Endothelial cell of umbilical vein (primary cell): Measurements from ENCODE around the gene LAMC1. TPM values are rescaled to one million over a fixed set of nuclear protein-coding genes. Genes with fewer than 3 reads are reported as not detected.

ENCODE experiments used
- BruUV-seq: library from RNA; stranded (reverse); fragments of 400-500 nt; replicated peaks from 2 replicates; lab custom pipeline; 2021; lab: Mats Ljungman, UMichigan
- CTCF ChIA-PET: fragments of 300-600, 350-600 bp; sonication (Branson Sonifier 250); formaldehyde crosslinking; loops from one replicate; lab custom pipeline; 2021; ENCODE audit warnings: antibody characterized with exemption, inconsistent platforms; lab: Charles Lee
- POLR2A ChIA-PET: fragments of 300-600, 350-600 bp; sonication (Branson Sonifier 250); formaldehyde crosslinking; loops from one replicate; lab custom pipeline; 2021; ENCODE audit warnings: antibody characterized with exemption, inconsistent platforms; lab: Charles Lee
- DNase-seq: peaks from one replicate; pipeline ENCODE4 v3.0.0-alpha.2; 2011; ENCODE audit warnings: low read depth, low spot score
- FAIRE-seq: peaks from 2 replicates; lab custom pipeline; 2011; peaks lifted over from hg19 to GRCh38; lab: Jason Lieb, UNC
- H2AFZ ChIP-seq: 2 replicates; pipeline ENCODE4 v1.6.0; 2012; ENCODE audit warnings: low read depth, low read length, control low read depth, inconsistent platforms
- H3K27ac ChIP-seq: 2 replicates; pipeline ENCODE4 v1.5.1; 2011; ENCODE audit warnings: low read depth, mild to moderate bottlenecking, control low read depth, low read length, moderate library complexity; ENCODE audit not compliant: insufficient read depth
- H3K27me3 ChIP-seq, 2 experiments: 2 replicates each; pipeline versions ENCODE4 v1.6.0 to v1.6.1; 2011; ENCODE audit warnings: low read length in 2 of 2, mixed read lengths in 1 of 2; ENCODE audit not compliant: control insufficient read depth in 2 of 2, insufficient read depth in 2 of 2
- H3K36me3 ChIP-seq, 2 experiments: 2 replicates in 1 of 2; 3 replicates in 1 of 2; pipeline ENCODE4 v1.5.1; 2011; ENCODE audit warnings: low read length in 2 of 2, mild to moderate bottlenecking in 1 of 2, moderate library complexity in 1 of 2; ENCODE audit not compliant: control insufficient read depth in 2 of 2, insufficient read depth in 2 of 2; ENCODE audit errors: extremely low read depth in 1 of 2
- H3K4me1 ChIP-seq: 3 replicates; pipeline ENCODE4 v1.5.1; 2011; ENCODE audit warnings: mild to moderate bottlenecking, low read length; ENCODE audit not compliant: control insufficient read depth, insufficient read depth; ENCODE audit errors: extremely low read depth
- H3K4me2 ChIP-seq: 2 replicates; pipeline ENCODE4 v1.6.1; 2011; ENCODE audit warnings: low read length, control low read depth, mixed read lengths; ENCODE audit not compliant: insufficient read depth
- H3K4me3 ChIP-seq, 3 experiments: fragments of 200-600 bp in 1 of 3; sonication (generic), shearing (Covaris generic) in 1 of 3; replicated peaks in 1 of 3; 2 replicates each; pipeline ENCODE4 v1.5.1; 2011 to 2016; ENCODE audit warnings: control low read depth in 3 of 3, low read length in 3 of 3, mild to moderate bottlenecking in 2 of 3, inconsistent platforms in 1 of 3, low read depth in 1 of 3, moderate library complexity in 1 of 3; ENCODE audit not compliant: insufficient read depth in 1 of 3
- H3K79me2 ChIP-seq: 2 replicates; pipeline ENCODE4 v1.6.0; 2012; ENCODE audit warnings: low read length, inconsistent platforms; ENCODE audit not compliant: control insufficient read depth, insufficient read depth
- H3K9ac ChIP-seq: replicated peaks from 2 replicates; pipeline ENCODE3; 2011; ENCODE audit warnings: low read length, control low read depth; ENCODE audit not compliant: insufficient read depth; ENCODE audit errors: extremely low read depth
- H3K9me1 ChIP-seq: replicated peaks from 3 replicates; pipeline ENCODE4 v1.6.0; 2011; ENCODE audit warnings: mild to moderate bottlenecking, low read length; ENCODE audit not compliant: control insufficient read depth, insufficient read depth; ENCODE audit errors: extremely low read depth
- H3K9me3 ChIP-seq: replicated peaks from 2 replicates; pipeline ENCODE4 v1.5.1; 2012; ENCODE audit warnings: low read length, inconsistent platforms; ENCODE audit not compliant: control insufficient read depth, insufficient read depth
- H4K20me1 ChIP-seq: replicated peaks from 2 replicates; pipeline ENCODE3; 2011; ENCODE audit warnings: mild to moderate bottlenecking, low read length; ENCODE audit not compliant: control insufficient read depth, insufficient read depth; ENCODE audit errors: extremely low read depth
- EZH2 ChIP-seq: IDR thresholded peaks from 2 replicates; pipeline ENCODE4 v1.6.1; 2012; ENCODE audit warnings: borderline replicate concordance, low read depth, mild to moderate bottlenecking, moderate library complexity, low read length, inconsistent platforms; ENCODE audit not compliant: severe bottlenecking
- FOS ChIP-seq: IDR thresholded peaks from 2 replicates; pipeline ENCODE4 v1.6.1; 2011; ENCODE audit warnings: mild to moderate bottlenecking, low read length, moderate library complexity, borderline replicate concordance; ENCODE audit not compliant: insufficient read depth
- GATA2 ChIP-seq: IDR thresholded peaks from 2 replicates; pipeline ENCODE4 v1.7.0; 2011; ENCODE audit warnings: low read depth, mild to moderate bottlenecking, moderate library complexity, mixed read lengths, low read length; ENCODE audit not compliant: insufficient read length, insufficient read depth
- JUN ChIP-seq: IDR thresholded peaks from 2 replicates; pipeline ENCODE4 v1.6.1; 2011; ENCODE audit warnings: borderline replicate concordance, low read depth; ENCODE audit not compliant: insufficient read length, insufficient read depth
- MYC ChIP-seq: IDR thresholded peaks from one replicate; pipeline ENCODE4 v1.6.1; 2011; ENCODE audit warnings: mild to moderate bottlenecking, low read depth, low read length
- POLR2A ChIP-seq: IDR thresholded peaks from 2 replicates; pipeline ENCODE4 v1.6.1; 2012; ENCODE audit warnings: low read depth, mild to moderate bottlenecking, control low read depth, low read length
- POLR2AphosphoS5 ChIP-seq: IDR thresholded peaks from 2 replicates; pipeline ENCODE4 v1.6.1; 2012; ENCODE audit warnings: low read depth, mild to moderate bottlenecking, control low read depth, low read length, moderate library complexity; ENCODE audit not compliant: insufficient read depth
- dilution Hi-C: fragments of 300-500 bp; cut with MboI; formaldehyde crosslinking; loops from one replicate; pipeline ENCODE4 v1.15.0; 2019; ENCODE audit warnings: low sequenced_read_pairs; ENCODE audit not compliant: extremely low pct_ligation_motif_present
- intact Hi-C: fragments of 100-400 bp; cut with micrococcal nuclease; formaldehyde crosslinking; loops from one replicate; pipeline ENCODE4 v1.10.0; 2022
- polyA plus RNA-seq, 4 experiments: library from polyadenylated mRNA; depleted of rRNA in 3 of 4; stranded (reverse) in 3 of 4; unstranded in 1 of 4; fragments of >200 nt; gene quantifications; 2 replicates each; pipeline versions ENCODE4 v1.2.1 to v1.2.3, GENCODE V29; 2011 to 2012; ENCODE audit warnings: missing spikeins in 1 of 4
- total RNA-seq: library from RNA; stranded (reverse); gene quantifications from 2 replicates; pipeline ENCODE4 v1.2.3, GENCODE V29; 2021
- TF ChIP-seq, protein P1 (sequence below), 2 donors: IDR thresholded peaks; 1 replicate in 1 of 2; 2 replicates in 1 of 2; pipeline ENCODE4 v1.5.1; 2011; ENCODE audit warnings: low read length in 2 of 2, mild to moderate bottlenecking in 2 of 2, moderate library complexity in 2 of 2, control low read depth in 1 of 2, inconsistent platforms in 1 of 2, low read depth in 1 of 2; ENCODE audit not compliant: insufficient read depth in 1 of 2; ENCODE audit errors: extremely low read depth in 1 of 2
- TF ChIP-seq, protein P2 (sequence below): IDR thresholded peaks from 2 replicates; pipeline ENCODE4 v1.6.1; 2011; ENCODE audit not compliant: insufficient read depth, insufficient read length

Gene LAMC1
- total and polyA plus RNA-seq, 2 donors (not counting 3 experiments of a cell fraction or from before 2014, with no cell fraction given) = 92.5 to 216 TPM

GRCh38 chr1:183103147-183103546 lies 79.9 kb downstream of the LAMC1 start:
- H3K9me3 ChIP-seq = no peaks in the 10 kb centered on the region
- dilution Hi-C loops = no loop called here
- intact Hi-C loops = no loop called here
- ChIA-PET CTCF (interaction anchor here (0.9 to 1.3 kb wide), 2 partner anchors 125 to 141 kb away, joined by 3 to 5 read pairs; no protein-coding TSS in a partner anchor), POLR2A (no interaction called here)
- no peaks in the 10 kb centered on the region for H3K9me1 ChIP-seq
- no peak for DNase-seq
- peaks cover 2% of the 10 kb centered on the region for H4K20me1 ChIP-seq
- no peaks in the 10 kb centered on the region for H3K27me3 ChIP-seq
- TF ChIP-seq FOS (no peak), POLR2A (no peak), EZH2 (no peak), POLR2AphosphoS5 (no peak), MYC (no peak), JUN (no peak), GATA2 (no peak)
- TF ChIP-seq, protein P1, sequence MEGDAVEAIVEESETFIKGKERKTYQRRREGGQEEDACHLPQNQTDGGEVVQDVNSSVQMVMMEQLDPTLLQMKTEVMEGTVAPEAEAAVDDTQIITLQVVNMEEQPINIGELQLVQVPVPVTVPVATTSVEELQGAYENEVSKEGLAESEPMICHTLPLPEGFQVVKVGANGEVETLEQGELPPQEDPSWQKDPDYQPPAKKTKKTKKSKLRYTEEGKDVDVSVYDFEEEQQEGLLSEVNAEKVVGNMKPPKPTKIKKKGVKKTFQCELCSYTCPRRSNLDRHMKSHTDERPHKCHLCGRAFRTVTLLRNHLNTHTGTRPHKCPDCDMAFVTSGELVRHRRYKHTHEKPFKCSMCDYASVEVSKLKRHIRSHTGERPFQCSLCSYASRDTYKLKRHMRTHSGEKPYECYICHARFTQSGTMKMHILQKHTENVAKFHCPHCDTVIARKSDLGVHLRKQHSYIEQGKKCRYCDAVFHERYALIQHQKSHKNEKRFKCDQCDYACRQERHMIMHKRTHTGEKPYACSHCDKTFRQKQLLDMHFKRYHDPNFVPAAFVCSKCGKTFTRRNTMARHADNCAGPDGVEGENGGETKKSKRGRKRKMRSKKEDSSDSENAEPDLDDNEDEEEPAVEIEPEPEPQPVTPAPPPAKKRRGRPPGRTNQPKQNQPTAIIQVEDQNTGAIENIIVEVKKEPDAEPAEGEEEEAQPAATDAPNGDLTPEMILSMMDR (IDR thresholded peaks at IDR 0.05; ENCODE audit: extremely low read depth in 1 of 2, insufficient read depth in 1 of 2, low read depth in 1 of 2, low read length in 2 of 2) = no peak
- TF ChIP-seq, protein P2, sequence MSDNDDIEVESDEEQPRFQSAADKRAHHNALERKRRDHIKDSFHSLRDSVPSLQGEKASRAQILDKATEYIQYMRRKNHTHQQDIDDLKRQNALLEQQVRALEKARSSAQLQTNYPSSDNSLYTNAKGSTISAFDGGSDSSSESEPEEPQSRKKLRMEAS = no peak
- H3K4me3 ChIP-seq = no peak overlapping the region
- no peak overlapping the region for H3K4me2 ChIP-seq
- no peaks in the 10 kb centered on the region for H3K4me1 ChIP-seq
- no peak overlapping the region for H2AFZ ChIP-seq
- no TSS peak for BruUV-seq
- H3K79me2 ChIP-seq = peaks cover 82% of the 10 kb centered on the region
- peaks cover 2 to 5% of the 10 kb centered on the region in 2 experiments for H3K36me3 ChIP-seq
- H3K27ac ChIP-seq = no peak overlapping the region
- no peak for FAIRE-seq
- H3K9ac ChIP-seq = no peak overlapping the region
